ENCODE measurements around the gene ERC2.

DNA sequence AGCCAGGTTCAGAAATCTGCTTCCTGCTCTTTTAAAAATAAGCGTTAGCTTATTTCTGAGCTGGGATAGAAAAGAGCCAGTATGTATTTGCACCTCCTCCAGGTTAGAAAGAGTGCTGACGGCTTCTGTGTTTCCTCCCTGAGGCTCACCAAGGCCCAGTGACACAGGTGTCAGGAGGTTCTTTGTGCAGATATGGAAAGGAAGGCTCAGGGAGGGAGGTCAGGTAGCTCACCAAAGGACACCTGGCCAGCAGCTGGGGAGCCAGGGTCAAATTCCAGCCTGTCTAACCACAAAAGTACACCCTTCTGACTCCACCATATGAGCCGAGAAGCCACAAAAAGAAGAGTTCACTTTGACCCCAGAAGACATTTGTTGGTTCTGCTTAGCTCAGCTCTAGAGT, 780.1 kb downstream of the ERC2 start:
- TF ChIP-seq TP53 (CRISPR knock-in tag; conservative IDR thresholded peaks at IDR 0.05) (no peak), ZNF616 (CRISPR knock-in tag; IDR thresholded peaks at IDR 0.05; ENCODE audit: low read depth) (no peak), SUZ12 (IDR thresholded peaks at IDR 0.05; ENCODE audit: low read depth, low read length) (no peak), NFE2L1 (CRISPR knock-in tag; IDR thresholded peaks at IDR 0.05; ENCODE audit: borderline replicate concordance) (no peak), MEF2D (CRISPR knock-in tag; IDR thresholded peaks at IDR 0.05) (no peak), MBNL3 (CRISPR knock-in tag; conservative IDR thresholded peaks at IDR 0.05) (no peak), TARDBP (CRISPR knock-in tag; IDR thresholded peaks at IDR 0.05) (no peak), EZH2 (conservative IDR thresholded peaks at IDR 0.05; ENCODE audit: low read depth, low read length) (no peak), ZNF501 (CRISPR knock-in tag; IDR thresholded peaks at IDR 0.05) (no peak), ZNF101 (CRISPR knock-in tag; IDR thresholded peaks at IDR 0.05; ENCODE audit: borderline replicate concordance, low read depth) (no peak), ZNF224 (CRISPR knock-in tag; IDR thresholded peaks at IDR 0.05) (no peak)
- TF ChIP-seq, protein P1, sequence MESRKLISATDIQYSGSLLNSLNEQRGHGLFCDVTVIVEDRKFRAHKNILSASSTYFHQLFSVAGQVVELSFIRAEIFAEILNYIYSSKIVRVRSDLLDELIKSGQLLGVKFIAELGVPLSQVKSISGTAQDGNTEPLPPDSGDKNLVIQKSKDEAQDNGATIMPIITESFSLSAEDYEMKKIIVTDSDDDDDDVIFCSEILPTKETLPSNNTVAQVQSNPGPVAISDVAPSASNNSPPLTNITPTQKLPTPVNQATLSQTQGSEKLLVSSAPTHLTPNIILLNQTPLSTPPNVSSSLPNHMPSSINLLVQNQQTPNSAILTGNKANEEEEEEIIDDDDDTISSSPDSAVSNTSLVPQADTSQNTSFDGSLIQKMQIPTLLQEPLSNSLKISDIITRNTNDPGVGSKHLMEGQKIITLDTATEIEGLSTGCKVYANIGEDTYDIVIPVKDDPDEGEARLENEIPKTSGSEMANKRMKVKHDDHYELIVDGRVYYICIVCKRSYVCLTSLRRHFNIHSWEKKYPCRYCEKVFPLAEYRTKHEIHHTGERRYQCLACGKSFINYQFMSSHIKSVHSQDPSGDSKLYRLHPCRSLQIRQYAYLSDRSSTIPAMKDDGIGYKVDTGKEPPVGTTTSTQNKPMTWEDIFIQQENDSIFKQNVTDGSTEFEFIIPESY (CRISPR knock-in tag; IDR thresholded peaks at IDR 0.05), result no peak
- TF ChIP-seq, protein P2, sequence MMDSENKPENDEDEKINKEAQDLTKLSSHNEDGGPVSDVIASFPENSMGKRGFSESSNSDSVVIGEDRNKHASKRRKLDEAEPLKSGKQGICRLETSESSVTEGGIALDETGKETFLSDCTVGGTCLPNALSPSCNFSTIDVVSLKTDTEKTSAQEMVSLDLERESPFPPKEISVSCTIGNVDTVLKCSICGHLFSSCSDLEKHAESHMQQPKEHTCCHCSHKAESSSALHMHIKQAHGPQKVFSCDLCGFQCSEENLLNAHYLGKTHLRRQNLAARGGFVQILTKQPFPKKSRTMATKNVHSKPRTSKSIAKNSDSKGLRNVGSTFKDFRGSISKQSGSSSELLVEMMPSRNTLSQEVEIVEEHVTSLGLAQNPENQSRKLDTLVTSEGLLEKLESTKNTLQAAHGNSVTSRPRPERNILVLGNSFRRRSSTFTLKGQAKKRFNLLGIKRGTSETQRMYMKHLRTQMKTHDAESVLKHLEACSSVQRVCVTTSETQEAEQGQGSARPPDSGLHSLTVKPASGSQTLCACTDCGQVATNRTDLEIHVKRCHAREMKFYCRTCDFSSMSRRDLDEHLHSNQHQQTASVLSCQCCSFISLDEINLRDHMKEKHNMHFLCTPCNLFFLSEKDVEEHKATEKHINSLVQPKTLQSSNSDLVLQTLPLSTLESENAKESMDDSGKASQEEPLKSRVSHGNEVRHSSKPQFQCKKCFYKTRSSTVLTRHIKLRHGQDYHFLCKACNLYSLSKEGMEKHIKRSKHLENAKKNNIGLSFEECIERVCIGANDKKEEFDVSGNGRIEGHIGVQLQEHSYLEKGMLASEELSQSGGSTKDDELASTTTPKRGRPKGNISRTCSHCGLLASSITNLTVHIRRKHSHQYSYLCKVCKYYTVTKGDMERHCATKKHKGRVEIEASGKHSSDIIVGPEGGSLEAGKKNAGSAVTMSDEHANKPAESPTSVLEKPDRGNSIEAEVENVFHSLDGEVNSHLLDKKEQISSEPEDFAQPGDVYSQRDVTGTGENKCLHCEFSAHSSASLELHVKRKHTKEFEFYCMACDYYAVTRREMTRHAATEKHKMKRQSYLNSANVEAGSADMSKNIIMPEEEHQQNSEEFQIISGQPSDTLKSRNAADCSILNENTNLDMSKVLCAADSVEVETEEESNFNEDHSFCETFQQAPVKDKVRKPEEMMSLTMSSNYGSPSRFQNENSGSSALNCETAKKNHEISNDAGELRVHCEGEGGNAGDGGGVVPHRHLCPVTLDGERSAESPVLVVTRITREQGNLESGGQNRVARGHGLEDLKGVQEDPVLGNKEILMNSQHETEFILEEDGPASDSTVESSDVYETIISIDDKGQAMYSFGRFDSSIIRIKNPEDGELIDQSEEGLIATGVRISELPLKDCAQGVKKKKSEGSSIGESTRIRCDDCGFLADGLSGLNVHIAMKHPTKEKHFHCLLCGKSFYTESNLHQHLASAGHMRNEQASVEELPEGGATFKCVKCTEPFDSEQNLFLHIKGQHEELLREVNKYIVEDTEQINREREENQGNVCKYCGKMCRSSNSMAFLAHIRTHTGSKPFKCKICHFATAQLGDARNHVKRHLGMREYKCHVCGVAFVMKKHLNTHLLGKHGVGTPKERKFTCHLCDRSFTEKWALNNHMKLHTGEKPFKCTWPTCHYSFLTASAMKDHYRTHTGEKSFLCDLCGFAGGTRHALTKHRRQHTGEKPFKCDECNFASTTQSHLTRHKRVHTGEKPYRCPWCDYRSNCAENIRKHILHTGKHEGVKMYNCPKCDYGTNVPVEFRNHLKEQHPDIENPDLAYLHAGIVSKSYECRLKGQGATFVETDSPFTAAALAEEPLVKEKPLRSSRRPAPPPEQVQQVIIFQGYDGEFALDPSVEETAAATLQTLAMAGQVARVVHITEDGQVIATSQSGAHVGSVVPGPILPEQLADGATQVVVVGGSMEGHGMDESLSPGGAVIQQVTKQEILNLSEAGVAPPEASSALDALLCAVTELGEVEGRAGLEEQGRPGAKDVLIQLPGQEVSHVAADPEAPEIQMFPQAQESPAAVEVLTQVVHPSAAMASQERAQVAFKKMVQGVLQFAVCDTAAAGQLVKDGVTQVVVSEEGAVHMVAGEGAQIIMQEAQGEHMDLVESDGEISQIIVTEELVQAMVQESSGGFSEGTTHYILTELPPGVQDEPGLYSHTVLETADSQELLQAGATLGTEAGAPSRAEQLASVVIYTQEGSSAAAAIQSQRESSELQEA (CRISPR knock-in tag; IDR thresholded peaks at IDR 0.05; ENCODE audit: not compliant biosample characterization), result no peak
